OCI-LY7 (cell line): ENCODE data around the gene DEGS2. TPM values are rescaled to one million over a fixed set of nuclear protein-coding genes. Genes with fewer than 3 reads are reported as not detected.

Experiments
- BruUV-seq: library from RNA; stranded (reverse); fragments of 400-500 nt; replicated peaks from 2 replicates; lab custom pipeline; 2021; lab: Mats Ljungman, UMichigan
- CTCF ChIA-PET: fragments of 300-600 bp; sonication (Branson Sonifier 250); formaldehyde crosslinking; loops from one replicate; lab custom pipeline; 2022; ENCODE audit warnings: antibody characterized with exemption; ENCODE audit not compliant: unreplicated experiment; lab: Charles Lee
- POLR2A ChIA-PET: fragments of 300-600 bp; sonication (Branson Sonifier 250); formaldehyde crosslinking; loops from one replicate; lab custom pipeline; 2022; ENCODE audit warnings: antibody characterized with exemption; lab: Charles Lee
- DNase-seq: peaks from one replicate; pipeline ENCODE4 v3.0.0-alpha.2; 2015; ENCODE audit warnings: low spot score
- H2AFZ ChIP-seq: fragments of 200-600 bp; sonication (generic), shearing (Covaris generic); 2 replicates; pipeline ENCODE4 v1.6.1; 2014; ENCODE audit warnings: mild to moderate bottlenecking, antibody characterized with exemption, low read length, moderate library complexity
- H3K27ac ChIP-seq: fragments of 200-600 bp; sonication (generic); 2 replicates; pipeline ENCODE4 v1.5.1; 2014; ENCODE audit warnings: mixed run types, low read depth, mild to moderate bottlenecking, moderate library complexity, low read length, inconsistent platforms; ENCODE audit not compliant: poor library complexity, severe bottlenecking
- H3K36me3 ChIP-seq: fragments of 200-600 bp; sonication (generic); 2 replicates; pipeline ENCODE4 v1.6.1; 2014; ENCODE audit warnings: mild to moderate bottlenecking, antibody characterized with exemption, low read length, moderate library complexity, mixed read lengths; ENCODE audit not compliant: insufficient read depth
- H3K4me1 ChIP-seq: fragments of 200-600 bp; sonication (generic); 2 replicates; pipeline ENCODE4 v1.5.1; 2014; ENCODE audit warnings: mild to moderate bottlenecking, low read length; ENCODE audit not compliant: insufficient read depth, poor library complexity, severe bottlenecking
- H3K4me2 ChIP-seq: fragments of 200-600 bp; sonication (generic); 2 replicates; pipeline ENCODE4 v1.6.1; 2014; ENCODE audit warnings: mild to moderate bottlenecking, low read length
- H3K4me3 ChIP-seq: fragments of 200-600 bp; sonication (generic); 2 replicates; pipeline ENCODE4 v1.5.1; 2014; ENCODE audit warnings: mild to moderate bottlenecking, low read depth, low read length; ENCODE audit not compliant: poor library complexity, severe bottlenecking
- H3K79me2 ChIP-seq: fragments of 200-600 bp; sonication (generic); 2 replicates; pipeline ENCODE4 v1.6.1; 2016; ENCODE audit warnings: low read depth, mild to moderate bottlenecking, low read length, moderate library complexity, mixed read lengths; ENCODE audit not compliant: insufficient read depth
- H3K9me2 ChIP-seq: fragments of 200-600 bp; sonication (generic); 2 replicates; pipeline ENCODE4 v1.6.1; 2016; ENCODE audit warnings: mild to moderate bottlenecking, low read length, mixed read lengths; ENCODE audit not compliant: insufficient read depth
- H3K9me3 ChIP-seq: fragments of 200-600 bp; sonication (generic); 2 replicates; pipeline ENCODE4 v1.6.1; 2014; ENCODE audit warnings: mild to moderate bottlenecking, mixed run types, low read length, mixed read lengths
- H4K20me1 ChIP-seq: fragments of 200-600 bp; sonication (generic); 2 replicates; pipeline ENCODE4 v1.6.1; 2014; ENCODE audit warnings: mild to moderate bottlenecking, antibody characterized with exemption, low read length, moderate library complexity, mixed read lengths; ENCODE audit not compliant: insufficient read depth
- CTCF ChIP-seq: fragments of 200-600 bp; sonication (generic); conservative IDR thresholded peaks from 2 replicates; pipeline ENCODE4 v1.5.1; 2014; ENCODE audit warnings: mild to moderate bottlenecking, antibody characterized with exemption, low read length, moderate library complexity, mixed read lengths
- EZH2phosphoT487 ChIP-seq: fragments of 200-600 bp; sonication (generic); IDR thresholded peaks from 2 replicates; pipeline ENCODE4 v1.6.1; 2018; ENCODE audit warnings: low read depth, borderline replicate concordance, mild to moderate bottlenecking, mixed run types, antibody characterized with exemption, low read length, moderate library complexity, mixed read lengths
- intact Hi-C: fragments of 100-400 bp; cut with micrococcal nuclease; formaldehyde crosslinking; loops from one replicate; pipeline ENCODE4 v1.10.0; 2022; ENCODE audit not compliant: unreplicated experiment
- total RNA-seq, 2 experiments: library from RNA; depleted of rRNA in 1 of 2; stranded (reverse); fragments of >200 nt in 1 of 2; shearing (Covaris generic) in 1 of 2; gene quantifications; 2 replicates each; pipeline ENCODE4 v1.2.3, GENCODE V29; 2014 to 2022

The DEGS2 gene
- total RNA-seq, 2 experiments from 2014 or later: 8.3 to 14.6 TPM

DNA sequence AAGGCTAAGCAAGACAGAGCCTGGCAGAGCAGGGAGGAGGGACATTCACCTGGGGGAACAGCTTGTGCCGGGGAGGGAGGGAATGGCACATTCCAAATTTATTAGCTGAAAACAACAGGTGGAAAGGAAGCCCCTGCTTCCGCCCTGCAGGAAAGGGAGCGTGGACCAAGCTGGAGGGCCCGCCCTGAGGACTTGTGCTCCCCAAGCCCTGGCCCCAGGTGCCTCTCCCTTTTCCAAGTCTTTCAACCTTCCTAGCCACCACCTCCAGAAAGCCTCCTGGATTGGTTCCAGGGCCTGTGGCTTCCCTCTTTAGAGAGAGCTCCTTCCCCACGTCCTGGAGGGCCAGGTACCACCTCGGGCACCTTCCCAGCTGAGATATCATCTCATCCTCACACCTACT, 2.7 kb downstream of the DEGS2 start:
- H4K20me1 ChIP-seq: no peaks in the 10 kb centered on the region
- peak overlapping the region; percentile 36 for H3K4me3 ChIP-seq
- DNase-seq: no peak
- H3K4me1 ChIP-seq: peaks cover 32% of the 10 kb centered on the region
- BruUV-seq: no TSS peak
- peak overlapping the region; percentile 58 for H3K4me2 ChIP-seq
- ChIA-PET CTCF (interaction anchor here (1.2 to 2.3 kb wide), 2 partner anchors 15 to 36 kb away, joined by 4 to 9 read pairs; no protein-coding TSS in a partner anchor), POLR2A (interaction anchor here (0.6 to 1.8 kb wide), 6 partner anchors 10 to 92 kb away, joined by 3 to 7 read pairs (median 3); partner anchors contain the start of gene EVL)
- intact Hi-C loops: loop anchor here (1.0 to 5.0 kb wide), 4 partner anchors 37 to 174 kb away; partner anchors contain the start of genes EVL and YY1
- no peak overlapping the region for H2AFZ ChIP-seq
- peaks cover 11% of the 10 kb centered on the region for H3K36me3 ChIP-seq
- TF ChIP-seq EZH2phosphoT487 (no peak), CTCF (no peak)
- no peaks in the 10 kb centered on the region for H3K79me2 ChIP-seq
- H3K9me2 ChIP-seq: no peaks in the 10 kb centered on the region
- peak overlapping the region; percentile 79 for H3K27ac ChIP-seq
- H3K9me3 ChIP-seq: no peaks in the 10 kb centered on the region; the same call in 1 of the 2 replicates

GRCh38 chr14:100155756-100156616, 3.5 kb downstream of the DEGS2 start:
- H3K4me1 ChIP-seq: peaks cover 32% of the 10 kb centered on the region
- ChIA-PET CTCF (interaction anchor here (0.9 to 2.3 kb wide), 3 partner anchors 14 to 38 kb away, joined by 3 to 9 read pairs (median 4); no protein-coding TSS in a partner anchor), POLR2A (interaction anchor here (0.6 to 1.5 kb wide), 8 partner anchors 9 to 91 kb away, joined by 3 to 6 read pairs (median 4); partner anchors contain the start of gene EVL)
- H4K20me1 ChIP-seq: no peaks in the 10 kb centered on the region
- peaks cover 11% of the 10 kb centered on the region for H3K36me3 ChIP-seq
- DNase-seq: no peak
- BruUV-seq: no TSS peak
- H3K27ac ChIP-seq: peak overlapping the region; percentile 79
- H3K9me2 ChIP-seq: no peaks in the 10 kb centered on the region
- no peak overlapping the region for H2AFZ ChIP-seq
- no peak overlapping the region for H3K4me3 ChIP-seq
- peak overlapping the region; percentile 58 for H3K4me2 ChIP-seq
- H3K79me2 ChIP-seq: no peaks in the 10 kb centered on the region
- no peaks in the 10 kb centered on the region; the same call in 1 of the 2 replicates for H3K9me3 ChIP-seq
- intact Hi-C loops: loop anchor here (5.0 kb wide), 3 partner anchors 81 to 174 kb away; partner anchors contain the start of genes EVL and YY1
- no peak for TF ChIP-seq EZH2phosphoT487

GRCh38 chr14:100155049-100155621, 4.3 kb downstream of the DEGS2 start:
- POLR2A ChIA-PET: interaction anchor here (1.1 to 1.3 kb wide), 3 partner anchors 11 to 86 kb away, joined by 3 to 5 read pairs (median 4); no protein-coding TSS in a partner anchor
- no peak overlapping the region for H3K4me3 ChIP-seq
- TF ChIP-seq CTCF: peak; percentile 91
- TF ChIP-seq EZH2phosphoT487: no peak
- CTCF ChIA-PET: interaction anchor here (2.3 kb wide), 1 partner anchor 38 kb away, joined by 9 read pairs; no protein-coding TSS in a partner anchor
- DNase-seq: peak; percentile 54
- H3K4me2 ChIP-seq: no peak overlapping the region
- no peaks in the 10 kb centered on the region for H4K20me1 ChIP-seq
- H3K9me2 ChIP-seq: no peaks in the 10 kb centered on the region
- H3K4me1 ChIP-seq: peaks cover 32% of the 10 kb centered on the region
- intact Hi-C loops: loop anchor here (5.0 kb wide), 3 partner anchors 82 to 173 kb away; partner anchors contain the start of genes EVL and YY1
- no TSS peak for BruUV-seq
- H3K9me3 ChIP-seq: no peaks in the 10 kb centered on the region; the same call in 1 of the 2 replicates
- H3K79me2 ChIP-seq: no peaks in the 10 kb centered on the region
- peaks cover 11% of the 10 kb centered on the region for H3K36me3 ChIP-seq
- H2AFZ ChIP-seq: no peak overlapping the region
- no peak overlapping the region for H3K27ac ChIP-seq
